Testis (tissue), 2 donors: ENCODE measurements around the gene SLC22A23.

ENCODE experiments used
- CTCF ChIP-seq, 3 experiments: fragments of 450-650 bp in 2 of 3; fragments of 200-600 bp in 1 of 3; sonication (generic) in 1 of 3; IDR thresholded peaks; one replicate each; pipeline ENCODE4 v1.5.1; 2016 to 2019; ENCODE audit warnings: antibody characterized with exemption in 3 of 3, mild to moderate bottlenecking in 2 of 3, moderate library complexity in 1 of 3
- POLR2A ChIP-seq: fragments of 450-650 bp; IDR thresholded peaks from one replicate; pipeline ENCODE4 v1.6.1; 2017; ENCODE audit warnings: antibody characterized with exemption, mild to moderate bottlenecking, moderate library complexity

- TF ChIP-seq CTCF (IDR thresholded peaks at IDR 0.05) (no peak), POLR2A (no peak)
These were observed 63.7 kb downstream of the SLC22A23 start for GRCh38 chr6:3392930-3393835.
